IgD-negative memory B cell (primary cell): Measurements from ENCODE around the gene PYGB. TPM values are rescaled to one million over a fixed set of nuclear protein-coding genes. Genes with fewer than 3 reads are reported as not detected.

Source experiments
- H3K27ac Mint-ChIP-seq, 3 donors: one replicate each; pipeline ENCODE4 v1.8.0; 2020 to 2022; ENCODE audit warnings: mild to moderate bottlenecking in 3 of 3, mixed read lengths in 3 of 3, moderate library complexity in 1 of 3
- H3K27me3 Mint-ChIP-seq: one replicate; pipeline ENCODE4 v1.8.0; 2021; ENCODE audit warnings: mixed read lengths
- H3K36me3 Mint-ChIP-seq: one replicate; pipeline ENCODE4 v1.8.0; 2020; ENCODE audit warnings: mild to moderate bottlenecking, mixed read lengths
- H3K4me1 Mint-ChIP-seq, 3 donors: one replicate each; pipeline ENCODE4 v1.8.0; 2020 to 2022; ENCODE audit warnings: mixed read lengths in 3 of 3, mild to moderate bottlenecking in 1 of 3
- H3K4me3 Mint-ChIP-seq, 4 donors: one replicate each; pipeline ENCODE4 v1.8.0; 2020 to 2022; ENCODE audit warnings: mild to moderate bottlenecking in 4 of 4, mixed read lengths in 4 of 4, moderate library complexity in 3 of 4
- H3K9me3 Mint-ChIP-seq, 3 donors: one replicate each; pipeline ENCODE4 v1.8.0; 2020 to 2021; ENCODE audit warnings: mixed read lengths in 3 of 3, mild to moderate bottlenecking in 1 of 3
- polyA plus RNA-seq: library from polyadenylated mRNA; unstranded; fragments of 300-500 nt; fragmentation: Illumina TruSeq; gene quantifications from one replicate; pipeline ENCODE4 v1.2.3, GENCODE V29; 2021

PYGB gene
- polyA plus RNA-seq, 1 donor from 2014 or later, result 27.6 TPM

DNA sequence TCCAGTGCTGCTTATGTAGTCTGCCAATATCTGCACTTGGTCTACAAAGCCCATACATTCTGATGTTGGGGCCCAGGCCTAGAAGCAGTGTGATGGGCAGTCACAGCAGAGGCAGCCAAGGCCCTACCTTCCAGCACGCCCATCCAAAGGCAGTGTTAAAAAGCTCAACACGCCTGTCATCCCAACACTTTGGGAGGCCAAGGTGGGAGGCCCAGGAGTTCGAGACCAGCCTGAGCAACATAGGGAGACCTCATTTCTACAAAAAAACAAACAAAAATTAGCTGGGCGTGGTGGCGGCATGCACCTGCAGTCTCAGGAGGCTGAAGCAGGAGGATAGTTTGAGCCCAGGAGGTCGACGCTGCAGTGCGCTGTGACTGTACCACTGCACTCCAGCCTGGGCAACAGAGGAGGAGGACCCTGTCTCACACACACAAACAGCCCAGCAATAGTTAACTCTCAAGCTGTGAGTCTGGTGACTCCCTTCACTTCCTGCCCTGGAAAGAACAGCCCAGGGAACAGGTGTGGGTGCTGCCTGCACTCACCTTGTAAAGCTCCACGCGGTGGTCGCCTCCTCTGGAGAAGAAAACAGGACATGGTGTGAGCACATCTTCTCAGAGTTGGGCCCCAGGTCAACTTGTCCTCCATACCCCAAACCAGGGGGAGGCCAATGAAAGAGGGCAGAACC, 68.8 kb downstream of the PYGB start:
- Mint-ChIP-seq H3K27ac (peak overlapping the region in 1 of 3 donors; percentile 39), H3K4me3 (no peak overlapping the region), H3K36me3 (peaks cover 4% of the 10 kb centered on the region), H3K9me3 (no peaks in the 10 kb centered on the region), H3K27me3 (no peaks in the 10 kb centered on the region), H3K4me1 (peaks cover 7 to 22% (median 20%) of the 10 kb centered on the region in 3 donors)

DNA sequence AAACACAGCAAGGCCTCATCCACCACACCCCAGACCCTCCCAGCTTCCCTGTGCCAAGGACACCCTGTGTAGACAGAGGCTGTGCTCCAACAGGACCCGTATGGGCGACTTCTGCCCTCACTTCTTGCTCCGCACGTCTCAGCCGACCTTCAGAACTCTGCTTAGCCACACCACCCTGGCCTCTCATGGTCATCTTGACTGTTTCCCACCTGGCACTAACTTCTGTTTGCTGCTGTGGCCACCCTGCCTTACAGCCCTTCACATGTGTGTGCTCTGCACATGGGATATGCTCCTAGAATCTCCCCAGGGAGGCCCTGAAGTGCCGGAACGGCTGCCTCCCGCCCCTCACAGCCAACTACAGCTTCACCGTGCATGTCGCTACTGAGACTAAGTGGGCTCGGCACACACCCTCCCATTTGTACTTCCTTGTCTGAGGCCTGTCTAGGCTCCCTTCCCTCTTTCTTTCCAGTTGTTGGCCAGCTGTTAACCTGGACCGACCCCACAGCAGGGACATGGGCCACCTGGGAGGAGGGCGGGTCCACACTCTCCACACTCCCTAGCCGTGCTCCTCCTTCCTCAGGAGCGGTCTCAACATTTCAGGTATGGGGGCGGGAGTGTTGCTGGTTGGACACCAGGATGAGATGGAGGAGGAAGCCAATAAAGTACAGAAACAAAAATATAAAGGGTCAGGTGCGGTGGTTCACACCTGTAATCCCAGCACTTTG, 69.6 kb downstream of the PYGB start:
- peak overlapping the region in 2 of 4 donors; percentile 66 to 88 for H3K4me3 Mint-ChIP-seq
- peaks cover 4% of the 10 kb centered on the region for H3K36me3 Mint-ChIP-seq
- H3K27me3 Mint-ChIP-seq, result no peaks in the 10 kb centered on the region
- H3K4me1 Mint-ChIP-seq, result peaks cover 7 to 22% (median 20%) of the 10 kb centered on the region in 3 donors
- H3K9me3 Mint-ChIP-seq, result no peaks in the 10 kb centered on the region
- peak overlapping the region in 1 of 3 donors; percentile 39 for H3K27ac Mint-ChIP-seq

DNA sequence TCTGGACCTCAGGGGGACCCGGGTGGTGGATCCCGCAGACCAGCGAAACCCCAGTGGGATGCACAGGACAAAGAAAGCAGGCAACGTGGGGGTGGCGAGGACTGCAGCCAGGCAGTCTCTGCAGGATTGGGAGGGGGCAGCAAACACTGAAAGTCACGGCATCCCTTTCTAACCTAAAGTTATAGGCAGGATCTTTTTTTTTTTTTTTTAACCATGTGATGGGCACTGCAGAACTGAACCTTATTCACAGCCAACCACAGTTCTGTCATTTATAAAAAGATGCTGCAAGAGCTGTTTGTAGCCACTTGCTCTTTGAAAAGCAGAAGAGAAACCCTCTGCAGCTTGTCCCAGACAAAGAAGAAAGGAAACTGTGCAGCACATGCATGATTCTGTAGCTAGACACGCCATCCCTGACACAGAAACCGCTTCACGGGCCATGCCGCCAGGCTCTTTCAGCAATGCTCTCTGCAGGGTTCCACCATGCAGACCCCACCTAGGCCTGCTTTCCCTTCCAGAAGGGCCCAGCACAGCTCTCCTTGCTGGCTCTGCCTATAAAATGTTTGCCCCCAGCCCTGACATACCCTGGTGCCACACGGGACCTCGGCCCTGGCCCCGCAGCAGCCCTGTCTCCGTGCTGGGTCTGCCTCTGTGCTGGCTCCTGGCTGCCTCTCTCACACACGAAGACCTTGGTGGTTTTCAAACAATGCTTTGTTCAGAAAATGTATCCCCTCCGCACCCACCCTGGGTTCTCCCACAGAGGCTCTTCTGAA, 70.8 kb downstream of the PYGB start:
- Mint-ChIP-seq H3K4me3 (peak overlapping the region in 3 of 4 donors; percentile 68 to 88 (median 83)), H3K4me1 (peaks cover 12 to 25% (median 22%) of the 10 kb centered on the region in 3 donors), H3K36me3 (peaks cover 5% of the 10 kb centered on the region), H3K9me3 (no peaks in the 10 kb centered on the region), H3K27ac (peak overlapping the region in 1 of 3 donors; percentile 76), H3K27me3 (no peaks in the 10 kb centered on the region)

DNA sequence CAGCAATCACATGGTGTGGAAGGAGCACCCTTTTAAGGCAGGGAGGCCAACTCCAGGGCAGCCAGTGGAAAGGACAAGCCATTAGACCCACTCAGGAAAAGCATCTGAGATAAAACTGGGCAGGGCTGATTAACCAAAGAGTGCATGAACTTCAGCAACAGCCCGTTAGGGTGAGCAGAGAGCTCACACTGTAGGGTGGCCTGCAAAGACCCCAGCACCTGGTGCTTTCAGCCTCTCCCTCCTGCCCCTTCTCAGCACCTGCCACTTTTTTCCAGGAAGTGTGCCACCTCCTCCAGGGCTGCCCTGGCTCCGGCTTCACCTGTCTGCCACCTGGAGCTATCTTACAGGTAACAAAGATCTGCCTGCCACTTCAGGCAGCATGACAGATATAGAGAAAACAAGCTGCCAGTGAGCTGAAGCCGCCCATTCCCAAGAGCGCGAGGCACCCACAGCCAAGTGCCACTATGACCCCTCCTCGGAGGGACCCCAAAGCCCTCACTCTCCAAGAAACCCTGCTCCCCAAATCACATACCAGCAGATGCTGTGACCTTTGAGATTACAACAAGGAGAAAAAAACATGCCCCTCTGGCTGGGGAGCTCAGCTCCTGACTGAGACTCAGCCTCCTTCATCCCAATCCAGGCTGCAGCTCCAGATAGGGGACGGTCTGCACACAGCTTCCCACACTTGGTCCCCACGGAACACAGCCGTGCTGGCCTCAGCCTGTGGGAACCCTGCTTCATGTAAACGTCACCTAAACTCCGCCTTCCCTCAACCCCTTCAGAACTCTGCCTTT, 71.6 kb downstream of the PYGB start:
- Mint-ChIP-seq H3K27me3 (no peaks in the 10 kb centered on the region), H3K36me3 (peaks cover 5% of the 10 kb centered on the region), H3K27ac (peak overlapping the region in 1 of 3 donors; percentile 76), H3K4me1 (peaks cover 13 to 31% (median 27%) of the 10 kb centered on the region in 3 donors), H3K4me3 (peak overlapping the region in 2 of 4 donors; percentile 83 to 88), H3K9me3 (no peaks in the 10 kb centered on the region)

DNA sequence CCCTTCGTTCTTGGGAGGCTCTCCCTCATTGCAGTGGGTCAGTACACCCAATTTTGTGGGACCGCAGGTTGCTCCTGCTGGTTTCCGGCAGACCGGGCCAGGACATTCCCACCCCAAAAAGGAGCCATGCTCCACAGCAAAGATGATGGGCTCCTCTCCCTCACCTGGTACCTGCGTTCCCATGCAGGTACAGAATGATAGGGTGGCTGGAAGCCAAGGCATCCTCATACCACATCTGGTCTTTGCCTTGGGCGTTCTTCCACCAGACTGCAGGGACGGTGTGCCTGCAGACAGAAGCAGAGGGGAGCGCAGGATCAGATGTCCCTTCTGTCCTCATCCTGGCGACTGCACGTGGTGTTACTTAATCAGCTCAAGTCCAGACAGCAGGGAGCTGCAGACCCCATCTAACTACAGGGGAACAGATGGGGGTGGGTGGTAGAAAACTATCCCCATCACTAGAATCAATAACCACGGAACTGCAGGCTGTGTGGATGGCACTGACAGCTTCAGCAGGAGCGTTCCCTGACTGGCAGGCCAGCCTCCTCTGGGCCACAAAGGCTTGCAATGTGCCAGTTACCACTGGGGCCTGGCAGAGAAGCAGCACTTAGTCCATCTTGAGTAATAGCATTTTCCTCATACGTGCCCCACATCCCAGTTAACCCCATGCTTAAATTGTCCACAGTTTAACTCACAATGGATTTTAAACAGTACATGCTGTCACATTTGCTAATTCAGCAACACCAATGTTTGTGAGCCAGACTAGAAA, 72.3 kb downstream of the PYGB start:
- Mint-ChIP-seq H3K36me3 (peaks cover 9% of the 10 kb centered on the region), H3K27ac (no peak overlapping the region), H3K4me1 (peaks cover 13 to 35% (median 33%) of the 10 kb centered on the region in 3 donors), H3K27me3 (no peaks in the 10 kb centered on the region), H3K4me3 (no peak overlapping the region), H3K9me3 (no peaks in the 10 kb centered on the region)

DNA sequence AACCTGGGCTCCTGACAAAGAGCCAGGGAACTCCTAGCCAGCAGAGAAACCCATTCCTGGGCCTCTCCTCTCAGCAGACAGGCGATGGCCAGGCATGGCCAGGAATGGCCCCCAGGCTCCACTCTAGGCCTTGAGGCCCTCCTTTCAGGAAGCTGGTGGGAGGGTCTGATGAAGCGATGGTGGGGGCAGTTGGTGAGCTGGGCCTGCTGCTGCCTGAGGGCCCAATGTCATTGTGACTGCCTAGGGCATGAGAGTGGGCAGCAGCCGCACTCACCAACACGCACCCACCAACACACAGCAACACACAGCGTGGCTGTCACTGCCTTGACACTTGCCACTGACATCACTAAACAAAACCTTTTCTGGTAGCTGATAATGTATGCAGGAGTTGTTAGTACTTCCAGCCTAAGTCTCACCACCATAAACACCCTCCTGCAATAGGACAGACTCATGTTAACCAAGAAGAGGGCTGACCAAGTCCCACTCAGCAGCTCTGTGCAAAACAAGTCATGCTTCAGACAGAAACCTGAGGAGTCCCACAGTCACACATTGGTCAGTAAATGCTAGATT, 73.5 kb downstream of the PYGB start:
- H3K27me3 Mint-ChIP-seq, result no peaks in the 10 kb centered on the region
- H3K36me3 Mint-ChIP-seq, result peaks cover 9% of the 10 kb centered on the region
- peaks cover 13 to 36% (median 32%) of the 10 kb centered on the region in 3 donors for H3K4me1 Mint-ChIP-seq
- no peaks in the 10 kb centered on the region for H3K9me3 Mint-ChIP-seq
- peak overlapping the region in 2 of 3 donors; percentile 59 to 71 for H3K27ac Mint-ChIP-seq
- peak overlapping the region in 1 of 4 donors; percentile 28 for H3K4me3 Mint-ChIP-seq

DNA sequence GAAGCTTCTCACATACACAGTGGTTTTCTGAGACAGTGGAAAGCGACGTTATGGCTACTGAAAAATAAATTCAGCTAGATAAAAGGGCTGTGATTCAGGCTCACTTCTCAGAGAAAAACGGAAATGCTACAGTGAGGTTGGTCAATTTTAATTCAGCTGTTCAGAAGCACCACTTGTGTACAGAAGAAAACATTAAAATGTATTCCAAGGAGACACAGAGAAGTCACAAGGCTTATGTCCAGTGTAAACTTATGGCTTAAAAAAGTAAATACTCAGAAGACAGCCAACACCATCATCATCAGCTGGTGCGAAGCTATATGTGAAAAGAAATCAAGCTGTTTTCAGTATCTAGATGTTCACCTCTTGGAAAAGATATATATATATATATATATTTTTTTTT, 74.1 kb downstream of the PYGB start:
- no peaks in the 10 kb centered on the region for H3K27me3 Mint-ChIP-seq
- no peaks in the 10 kb centered on the region for H3K9me3 Mint-ChIP-seq
- peak overlapping the region in 1 of 3 donors; percentile 59 for H3K27ac Mint-ChIP-seq
- H3K4me3 Mint-ChIP-seq, result no peak overlapping the region
- H3K36me3 Mint-ChIP-seq, result peaks cover 7% of the 10 kb centered on the region
- peaks cover 13 to 36% (median 32%) of the 10 kb centered on the region in 3 donors for H3K4me1 Mint-ChIP-seq

DNA sequence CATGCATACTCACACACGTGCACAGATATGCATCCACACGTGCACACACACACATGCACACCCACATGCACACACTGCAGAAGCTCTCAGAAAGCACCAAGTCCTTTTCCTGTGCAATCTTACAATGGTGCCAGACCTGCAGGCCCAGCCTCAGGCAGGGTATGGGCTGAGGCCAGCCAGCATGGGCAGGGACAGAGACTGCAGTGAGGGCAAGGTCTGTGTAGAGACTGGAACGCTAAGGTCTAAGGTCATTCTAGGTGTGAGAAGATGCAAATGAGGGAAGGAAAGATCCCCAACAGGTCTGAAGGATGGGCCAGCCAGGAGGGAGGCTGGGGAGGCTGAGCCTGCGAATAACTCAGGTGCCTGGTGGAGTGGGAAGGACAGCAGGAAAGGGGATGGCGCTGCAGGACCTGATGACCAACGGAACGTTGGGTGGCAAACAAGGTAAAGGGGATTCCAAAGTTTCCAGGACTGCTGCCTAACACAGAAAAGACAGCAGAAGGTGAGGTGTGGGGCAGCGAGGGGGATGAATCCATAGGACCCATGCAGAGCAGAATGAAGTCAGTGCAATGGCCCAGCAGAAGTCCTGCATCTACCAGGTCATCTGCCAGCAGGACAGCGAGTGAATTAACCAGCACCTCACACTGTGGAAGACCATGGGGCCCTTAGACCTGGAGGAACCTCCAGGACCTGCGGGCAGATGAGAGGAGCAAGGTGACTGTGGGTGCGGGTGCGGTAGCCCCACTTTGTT, 75.8 kb downstream of the PYGB start:
- H3K27me3 Mint-ChIP-seq, result no peaks in the 10 kb centered on the region
- H3K4me1 Mint-ChIP-seq, result peaks cover 13 to 26% (median 23%) of the 10 kb centered on the region in 3 donors
- peaks cover 5% of the 10 kb centered on the region for H3K36me3 Mint-ChIP-seq
- H3K27ac Mint-ChIP-seq, result no peak overlapping the region
- H3K4me3 Mint-ChIP-seq, result peak overlapping the region in 1 of 4 donors; percentile 68
- no peaks in the 10 kb centered on the region for H3K9me3 Mint-ChIP-seq

DNA sequence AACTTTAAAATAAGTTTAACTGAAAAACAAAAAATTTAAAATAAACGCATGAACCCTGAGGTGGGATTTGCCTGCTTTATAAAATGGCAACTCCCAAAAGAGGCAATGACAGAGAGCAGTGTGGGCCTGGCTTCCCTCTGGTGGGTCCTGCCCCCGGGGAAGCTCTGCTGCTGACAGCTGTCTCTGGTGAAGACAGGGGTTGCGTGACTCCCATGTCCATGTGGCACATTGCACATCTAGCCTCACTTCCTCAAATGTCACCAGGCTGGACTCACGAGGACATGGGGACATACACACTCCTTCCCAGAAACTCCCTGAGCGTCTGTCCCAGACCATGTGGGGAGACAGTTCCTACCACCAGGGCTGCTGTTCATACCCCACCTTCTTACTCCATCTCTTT, 76.5 kb downstream of the PYGB start:
- H3K27me3 Mint-ChIP-seq, result no peaks in the 10 kb centered on the region
- no peak overlapping the region for H3K27ac Mint-ChIP-seq
- no peaks in the 10 kb centered on the region for H3K9me3 Mint-ChIP-seq
- H3K4me1 Mint-ChIP-seq, result peaks cover 10 to 20% (median 20%) of the 10 kb centered on the region in 3 donors
- peaks cover 5% of the 10 kb centered on the region for H3K36me3 Mint-ChIP-seq
- H3K4me3 Mint-ChIP-seq, result no peak overlapping the region

DNA sequence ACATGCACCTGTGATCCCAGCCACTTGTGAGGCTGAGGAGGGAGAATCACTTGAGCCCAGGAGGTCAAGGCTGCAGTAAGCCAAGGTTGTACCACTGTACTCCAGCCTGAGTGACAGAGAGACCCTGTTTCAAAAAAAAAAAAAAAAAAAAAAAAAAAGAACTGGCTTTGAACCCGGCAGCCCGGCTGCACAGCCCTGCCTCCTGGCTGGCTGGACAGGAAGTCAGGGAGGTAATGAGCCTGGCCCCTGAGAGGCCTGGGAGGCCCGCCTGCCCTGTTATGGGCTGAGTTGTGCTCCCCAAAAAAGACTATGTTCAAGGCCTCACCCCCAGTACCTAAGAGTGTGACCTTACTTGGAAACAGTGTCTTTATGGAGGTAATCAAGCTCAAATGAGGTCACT, 77.2 kb downstream of the PYGB start:
- Mint-ChIP-seq H3K4me1 (peaks cover 10 to 21% (median 21%) of the 10 kb centered on the region in 3 donors), H3K27ac (no peak overlapping the region), H3K27me3 (no peaks in the 10 kb centered on the region), H3K36me3 (peaks cover 9% of the 10 kb centered on the region), H3K4me3 (no peak overlapping the region), H3K9me3 (no peaks in the 10 kb centered on the region)

DNA sequence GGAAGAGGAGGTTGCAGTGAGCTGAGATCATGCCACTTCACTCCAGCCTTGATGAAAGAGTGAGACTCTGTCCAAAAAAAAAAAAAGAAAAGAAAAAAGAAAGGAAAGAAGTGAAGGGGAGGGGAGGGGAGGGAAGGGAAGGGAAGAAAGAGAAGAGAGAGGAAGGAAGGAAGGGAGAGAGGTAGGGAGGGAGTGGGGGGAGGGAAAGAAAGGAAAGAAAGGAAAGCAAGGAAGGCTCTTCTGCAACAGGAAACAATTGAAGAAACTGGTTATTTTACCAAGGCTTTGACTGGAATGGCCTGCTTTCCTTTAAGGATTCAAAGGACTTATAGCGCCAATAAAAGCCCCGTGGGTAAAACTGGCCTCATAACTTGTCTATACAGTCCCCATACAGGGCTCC, 78.1 kb downstream of the PYGB start:
- H3K27ac Mint-ChIP-seq, result no peak overlapping the region
- peaks cover 10% of the 10 kb centered on the region for H3K36me3 Mint-ChIP-seq
- no peaks in the 10 kb centered on the region for H3K27me3 Mint-ChIP-seq
- H3K4me3 Mint-ChIP-seq, result no peak overlapping the region
- H3K4me1 Mint-ChIP-seq, result peaks cover 10 to 23% (median 21%) of the 10 kb centered on the region in 3 donors
- H3K9me3 Mint-ChIP-seq, result no peaks in the 10 kb centered on the region

DNA sequence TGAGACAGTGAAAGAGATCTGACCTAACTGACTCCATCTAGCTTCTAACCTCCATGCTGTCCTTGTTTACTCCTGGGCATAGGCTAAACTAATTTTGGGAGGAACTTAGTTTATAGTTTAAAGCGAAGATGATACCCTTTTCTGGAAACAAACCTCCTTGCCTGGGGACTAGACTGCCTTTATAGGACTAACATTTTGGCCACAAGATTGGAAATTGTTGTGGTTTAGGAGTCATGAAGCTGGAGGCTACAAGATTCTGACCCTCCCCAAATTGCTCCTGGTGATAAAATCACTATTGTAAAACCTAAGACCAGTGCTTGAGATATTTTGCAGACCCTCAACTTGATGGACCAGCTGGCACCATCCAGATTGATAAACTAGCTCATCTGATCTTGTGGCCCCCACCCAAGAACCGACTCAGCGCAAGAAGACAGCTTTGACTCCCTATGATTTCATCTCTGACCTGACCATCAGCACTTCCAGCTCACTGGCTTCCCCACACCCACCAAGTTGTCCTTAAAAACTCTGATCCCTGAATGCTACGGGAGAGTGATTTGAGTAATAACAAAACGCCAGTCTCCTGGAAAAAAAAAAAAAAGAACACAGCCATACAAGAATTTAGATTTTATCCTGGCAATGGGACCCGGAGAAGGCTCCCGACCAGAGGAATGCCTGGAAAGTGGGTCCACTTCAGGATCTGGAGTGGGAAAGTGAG, 79.8 kb downstream of the PYGB start:
- no peak overlapping the region for H3K4me3 Mint-ChIP-seq
- H3K4me1 Mint-ChIP-seq, result peaks cover 10 to 23% (median 19%) of the 10 kb centered on the region in 3 donors
- H3K27ac Mint-ChIP-seq, result peak overlapping the region in 1 of 3 donors; percentile 39
- H3K36me3 Mint-ChIP-seq, result peaks cover 11% of the 10 kb centered on the region
- no peaks in the 10 kb centered on the region for H3K27me3 Mint-ChIP-seq
- H3K9me3 Mint-ChIP-seq, result no peaks in the 10 kb centered on the region
